GM12801 (cell line): ENCODE results near the gene KRTAP9-9.

Experiments used
- CTCF ChIP-seq: IDR thresholded peaks from one replicate; pipeline ENCODE4 v1.5.1; 2011; ENCODE audit warnings: control low read depth; ENCODE audit not compliant: insufficient read length; ENCODE audit errors: extremely low read depth

The KRTAP9-9 gene

DNA sequence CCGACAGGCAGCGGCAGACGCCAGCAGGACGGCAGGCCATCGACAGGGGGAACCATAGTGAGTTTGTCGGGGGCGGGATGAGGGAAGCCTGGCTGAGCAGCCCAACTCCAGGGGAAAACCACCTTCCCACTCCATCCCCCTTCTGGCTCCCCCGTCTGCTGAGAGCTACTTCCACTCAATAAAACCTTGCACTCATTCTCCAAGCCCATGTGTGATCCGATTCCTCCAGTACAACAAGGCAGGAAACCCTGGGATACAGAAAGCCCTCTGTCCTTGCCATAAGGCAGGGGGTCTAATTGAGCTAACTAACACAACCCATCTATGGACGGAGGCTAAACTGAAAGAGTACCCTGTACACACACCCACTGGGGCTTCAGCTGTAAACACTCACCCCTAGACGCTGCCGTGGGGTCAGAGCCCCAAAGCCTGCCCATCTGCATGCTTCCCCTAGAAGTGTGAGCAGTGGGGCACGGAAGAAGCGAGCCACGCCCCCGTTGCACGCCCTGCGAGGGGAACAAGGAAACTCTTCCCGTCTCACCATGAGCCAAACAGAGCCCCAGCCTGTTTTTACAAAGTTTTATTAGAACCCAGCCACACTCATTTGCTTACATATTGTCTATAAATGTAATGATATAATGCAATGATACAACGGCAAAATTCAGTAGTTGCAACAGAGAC, 43.4 kb downstream of the KRTAP9-9 start:
- no peak for TF ChIP-seq CTCF

DNA sequence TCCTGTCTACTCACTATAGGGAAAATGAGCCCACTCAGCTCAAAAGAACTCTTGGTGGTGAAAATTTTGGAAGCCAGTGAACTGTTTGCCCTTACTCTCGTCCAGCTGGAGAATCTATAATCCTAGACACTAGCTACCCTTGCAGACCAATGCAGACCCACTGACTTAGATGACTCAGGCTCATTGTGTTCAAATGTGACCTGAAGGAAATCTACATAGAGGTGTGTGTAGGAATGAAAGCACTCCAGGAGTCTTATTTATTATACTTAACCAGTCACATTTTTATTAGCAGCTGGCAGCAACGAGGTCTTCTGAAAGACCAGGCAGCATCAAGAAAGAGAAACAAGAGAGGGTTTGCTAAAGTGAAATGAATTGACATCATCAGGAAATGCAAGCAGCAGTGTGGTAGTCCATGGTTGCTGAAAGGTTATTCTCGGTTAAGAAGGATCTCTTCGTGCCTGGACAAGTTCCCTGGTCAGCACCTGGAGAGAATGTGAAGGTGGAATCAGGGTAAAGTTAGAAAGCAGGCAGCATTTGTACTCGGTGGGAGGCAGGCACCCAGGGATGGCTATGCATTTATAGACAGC, 46.1 kb downstream of the KRTAP9-9 start:
- no peak for TF ChIP-seq CTCF

- TF ChIP-seq CTCF = no peak
Observed at GRCh38 chr17:41301916-41302901, 47.0 kb downstream of the KRTAP9-9 start, which contains the start of gene KRTAP29-1. TSS of gene KRTAP29-1 (minus strand) at chr17:41302851. CDS start at chr17:41302851, 0 bp downstream.

GRCh38 chr17:41302981-41303380, 47.8 kb downstream of the KRTAP9-9 start:
- no peak for TF ChIP-seq CTCF

GRCh38 chr17:41304091-41304490, 48.9 kb downstream of the KRTAP9-9 start:
- TF ChIP-seq CTCF = no peak
